DMS153 treated with DMSO at 0.1 percent for 48 hours (cell line): ENCODE measurements around the gene RAI1.
"Not testable (repeated sequence)": the region's sequence is repeated elsewhere in the genome, so short reads cannot be mapped to it uniquely, and the experiment has no call there.

Source experiments
- DNase-seq: peaks from one replicate; lab custom pipeline; 2025; ENCODE audit not compliant: unreplicated experiment; lab: John Stamatoyannopoulos, UW

Gene RAI1

GRCh38 chr17:17664064-17664452 is 17.2 kb upstream of the RAI1 start:
- DNase-seq: no peak

DNA sequence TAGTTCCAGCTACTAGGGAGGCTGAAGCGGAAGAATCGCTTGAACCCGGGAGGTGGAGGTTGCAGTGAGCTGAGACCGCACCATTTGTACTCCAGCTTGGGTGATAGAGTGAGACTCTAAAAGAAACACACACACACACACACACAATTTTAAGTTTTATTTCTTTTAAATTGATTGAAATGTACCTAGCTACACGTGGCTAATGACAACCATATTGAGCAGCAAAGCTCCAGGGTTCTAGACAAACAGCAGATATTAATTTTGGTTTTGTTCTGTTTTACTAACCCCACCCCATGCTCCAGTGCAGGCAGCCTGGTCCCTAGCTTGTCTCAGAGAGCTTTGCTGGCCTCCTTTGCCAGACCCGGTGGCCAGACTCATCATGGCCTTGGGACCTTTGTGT is 16.0 kb upstream of the RAI1 start:
- no peak for DNase-seq

DNA sequence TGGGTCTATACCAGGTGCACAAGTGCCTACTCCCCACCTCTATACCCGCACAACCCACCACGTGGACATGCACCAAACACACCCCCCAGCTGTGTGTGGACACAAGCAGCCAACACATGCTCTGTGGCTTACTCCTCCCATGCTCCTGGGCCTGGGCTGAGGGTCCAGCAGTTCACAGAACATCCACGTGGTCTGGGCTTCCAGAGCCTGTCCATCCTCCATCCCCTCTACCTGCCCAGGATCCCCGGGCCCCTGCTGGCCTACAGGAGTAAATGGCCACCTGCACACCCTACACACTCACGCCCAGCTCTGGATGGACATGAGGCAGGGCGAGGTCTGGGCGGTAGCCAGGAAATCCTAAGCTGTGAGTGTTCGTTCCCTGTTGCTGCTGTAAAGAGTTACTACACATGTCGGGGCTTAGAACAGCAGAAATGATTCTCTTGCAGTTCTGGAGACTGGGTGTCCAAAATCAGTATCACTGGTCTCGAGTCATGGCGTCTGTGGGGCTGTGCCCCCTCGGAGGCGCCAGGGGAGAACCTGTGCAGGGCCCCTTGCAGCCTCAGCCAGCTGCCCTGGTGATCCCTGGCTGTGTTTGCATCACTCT is 15.0 kb upstream of the RAI1 start:
- no peak for DNase-seq

- no peak for DNase-seq
Observed at GRCh38 chr17:17667231-17667630, 14.0 kb upstream of the RAI1 start.

DNA sequence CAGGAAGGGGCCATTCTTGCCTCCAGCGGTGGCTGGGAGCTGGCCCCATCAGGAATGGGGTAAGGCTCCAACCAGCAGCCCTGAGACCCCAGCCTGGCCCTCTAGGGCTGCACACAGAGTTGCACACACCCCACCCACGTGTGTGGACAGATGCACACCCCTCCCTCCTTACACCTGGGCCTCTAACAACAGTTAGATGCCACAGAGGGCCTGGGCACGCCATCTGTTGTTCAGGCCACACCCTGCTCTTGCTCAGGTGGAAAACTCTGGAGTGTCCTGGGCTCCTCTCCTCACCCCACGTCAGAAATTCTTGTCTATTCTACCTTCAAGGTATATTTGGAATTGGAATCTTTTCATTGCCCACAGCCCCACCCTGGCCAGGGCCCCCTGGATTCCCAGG is 13.3 kb upstream of the RAI1 start:
- no peak for DNase-seq

DNA sequence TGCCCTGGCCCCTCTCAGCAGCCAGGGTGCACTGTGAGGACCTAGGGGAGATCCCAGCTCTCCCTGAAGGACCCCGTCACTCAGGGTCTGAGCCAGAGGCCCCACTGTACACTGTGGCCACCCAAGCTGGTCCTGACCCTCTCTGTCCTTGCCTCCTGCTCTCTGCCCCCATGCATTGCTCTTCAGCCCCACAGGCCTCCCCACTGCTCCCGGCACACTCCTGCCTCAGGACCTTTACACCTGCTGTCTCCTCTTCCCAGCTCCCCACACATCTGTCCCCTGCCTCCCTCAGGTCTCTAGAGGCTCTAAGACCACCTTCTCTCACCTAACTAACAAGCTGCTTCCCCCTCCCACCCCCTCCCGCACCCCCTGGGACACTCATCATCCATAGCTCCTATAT is 12.9 kb upstream of the RAI1 start:
- DNase-seq: no peak

GRCh38 chr17:17668775-17669579 is 12.3 kb upstream of the RAI1 start:
- DNase-seq: no peak

- no peak for DNase-seq
Observed at GRCh38 chr17:17669580-17670235, 11.6 kb upstream of the RAI1 start.

DNA sequence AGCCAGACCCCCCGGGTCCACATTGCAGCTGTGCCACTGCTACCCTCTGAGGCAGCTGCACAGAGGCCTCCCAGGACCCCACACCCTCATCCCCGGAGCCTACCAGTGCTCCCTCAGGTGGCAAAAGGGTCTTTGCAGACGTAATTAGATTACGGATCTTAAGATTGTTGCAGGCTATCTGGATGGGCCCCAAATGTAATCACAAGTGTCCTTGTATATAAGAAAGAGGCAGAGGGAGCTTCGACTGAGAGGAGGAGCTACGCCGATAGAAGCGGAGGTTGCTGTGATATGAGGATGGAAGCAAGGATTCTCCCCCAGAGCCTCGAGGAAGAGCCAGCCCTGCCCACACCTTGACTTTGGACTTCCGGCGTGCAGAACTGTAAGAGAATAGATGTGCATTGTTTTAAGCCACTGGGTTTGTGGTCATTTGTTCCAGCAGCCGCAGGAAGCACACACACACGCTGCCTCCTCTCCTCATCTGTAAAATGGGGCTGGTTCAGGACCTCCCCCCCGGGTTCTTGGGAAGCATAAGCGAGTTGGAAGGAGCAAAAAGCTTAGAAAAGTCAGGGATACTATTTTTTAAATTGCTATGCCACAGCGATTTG is 10.5 kb upstream of the RAI1 start:
- no peak for DNase-seq

DNA sequence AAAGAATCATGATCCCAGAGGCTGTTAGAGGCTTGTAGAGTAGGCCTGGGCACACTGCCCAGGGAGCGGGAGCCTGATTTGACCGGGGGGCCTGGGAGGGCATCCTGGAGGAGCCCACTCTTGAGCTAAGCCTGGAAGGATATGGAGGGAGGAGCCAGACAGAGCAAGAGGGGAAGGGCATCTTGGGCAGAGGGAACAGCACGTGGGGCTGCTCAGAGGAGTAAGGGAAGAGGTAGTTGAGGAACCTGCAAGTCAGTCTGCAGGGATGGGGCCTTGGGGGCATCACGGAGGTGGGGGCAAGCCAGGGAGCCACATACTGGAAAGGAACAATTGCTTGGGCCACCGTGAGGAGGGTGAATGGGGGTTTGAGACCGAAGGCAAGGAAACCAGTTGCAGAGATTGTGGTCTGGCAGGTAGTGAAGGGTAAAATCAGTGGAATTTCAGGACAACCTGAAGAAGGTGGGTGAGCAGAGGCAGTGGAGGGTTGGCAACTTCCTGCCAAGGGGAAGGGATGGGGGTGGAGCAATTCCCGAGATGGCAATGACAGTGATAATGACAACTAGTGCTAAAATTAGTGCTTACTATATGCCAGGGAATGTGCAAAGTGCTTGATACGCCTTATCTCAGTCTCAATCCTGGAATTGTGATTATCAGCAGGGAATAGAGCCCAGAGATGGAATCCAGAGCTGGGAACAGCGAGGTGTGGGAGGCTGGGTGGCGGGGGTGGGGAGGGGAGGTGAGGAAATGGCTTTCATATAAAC is 9.7 kb upstream of the RAI1 start:
- DNase-seq: no peak

DNA sequence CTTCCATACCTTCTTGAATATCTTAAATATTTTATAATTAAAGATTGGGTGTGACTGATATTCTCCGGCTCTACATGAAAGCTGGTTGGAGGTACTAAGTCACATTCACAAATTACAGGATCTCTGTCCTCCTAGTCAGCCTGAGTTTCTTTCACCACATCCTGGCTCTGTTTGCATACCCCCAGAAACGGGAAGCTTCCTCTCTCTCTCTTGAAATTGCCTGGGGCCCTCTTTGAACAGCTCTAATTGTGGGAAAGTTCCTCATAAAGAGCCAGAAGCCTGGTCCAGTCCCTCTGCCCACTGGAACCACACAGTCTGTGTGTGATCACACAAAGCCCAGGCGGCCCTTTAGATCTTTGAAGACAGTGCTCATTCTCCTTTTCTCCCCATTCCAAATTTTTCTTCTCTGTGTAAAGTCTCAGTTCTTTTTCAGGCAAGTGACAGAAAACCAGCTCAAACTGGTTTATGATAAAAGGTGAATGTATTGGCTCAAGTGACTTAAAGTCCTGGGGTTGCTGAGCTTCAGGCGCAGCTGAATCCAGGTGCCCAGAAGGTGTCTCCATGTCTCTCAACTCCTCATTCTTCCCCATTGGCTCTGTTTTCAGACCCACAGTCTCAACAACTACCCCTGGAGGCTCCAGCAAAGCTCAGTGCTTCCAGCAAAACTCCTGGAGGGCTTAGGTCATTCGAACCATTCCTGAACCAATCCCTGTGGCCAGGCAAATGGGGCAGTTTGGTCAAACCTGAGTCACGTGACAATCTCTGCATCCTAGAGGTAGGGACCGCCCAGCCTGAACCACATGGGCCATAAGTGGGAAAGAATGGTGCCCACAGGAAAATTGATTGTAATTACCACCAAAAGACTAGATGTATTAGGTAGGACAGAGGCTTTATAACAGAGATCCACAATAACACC is 8.5 kb upstream of the RAI1 start:
- DNase-seq: no peak

DNA sequence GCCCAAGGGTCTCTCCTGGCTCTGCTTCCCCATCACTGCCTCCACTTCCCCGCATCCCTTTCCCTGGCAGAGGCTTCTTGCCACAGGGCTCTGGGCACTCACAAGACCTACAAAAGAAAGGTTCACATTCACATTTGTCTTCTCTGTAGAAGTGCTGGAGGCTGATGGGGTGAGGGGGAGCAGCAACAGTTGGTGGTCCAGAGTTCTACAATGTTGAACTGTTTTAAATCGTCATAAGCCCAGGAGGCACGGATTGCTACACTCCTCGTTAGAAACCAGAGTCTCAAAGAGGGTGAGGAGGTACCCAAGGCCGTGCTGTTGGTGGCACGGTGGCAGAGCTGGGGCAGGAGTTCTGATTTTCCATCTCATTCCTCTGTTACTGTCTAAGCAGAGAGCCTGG is 5.8 kb upstream of the RAI1 start:
- DNase-seq: no peak

- DNase-seq: no peak
Observed at GRCh38 chr17:17675925-17676534, 5.2 kb upstream of the RAI1 start.

GRCh38 chr17:17676752-17677151 is 4.5 kb upstream of the RAI1 start:
- no peak for DNase-seq

DNA sequence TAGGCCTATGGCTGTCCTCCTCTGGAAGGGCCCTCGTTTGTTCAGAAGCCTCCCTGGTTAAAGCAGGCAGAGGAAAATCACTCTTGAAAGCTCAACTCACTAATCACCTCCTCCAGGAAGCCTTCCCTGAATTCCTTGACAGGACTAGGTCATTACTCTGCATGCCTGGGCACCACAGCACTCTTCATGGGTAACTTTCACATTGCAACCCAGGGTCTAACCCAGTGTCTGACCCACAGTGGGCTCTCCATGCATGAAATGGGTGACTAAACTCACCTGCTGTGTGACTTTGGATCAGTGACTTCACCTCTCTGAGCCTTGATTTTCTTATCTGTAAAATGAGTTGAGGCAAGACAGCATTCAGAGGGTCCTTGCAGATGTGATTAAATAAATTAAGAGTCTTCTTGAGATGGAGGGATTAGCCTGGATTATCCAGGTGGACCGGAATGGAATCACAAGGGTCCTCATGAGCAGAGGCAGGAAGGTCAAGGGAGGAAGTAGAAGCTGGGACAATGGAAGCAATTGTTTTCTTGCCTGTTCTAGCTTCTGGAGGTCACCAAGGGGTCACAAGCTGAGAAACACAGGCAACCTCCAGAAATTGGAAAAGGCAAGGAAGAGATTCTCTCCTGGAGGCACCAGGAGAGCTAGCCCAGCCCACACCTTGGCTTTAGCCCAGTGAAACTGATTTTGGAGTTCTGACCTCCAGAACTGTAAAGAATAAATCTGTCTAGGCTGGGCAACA is 3.8 kb upstream of the RAI1 start:
- no peak for DNase-seq

GRCh38 chr17:17678063-17678699 is 3.1 kb upstream of the RAI1 start:
- DNase-seq: not testable (repeated sequence)

GRCh38 chr17:17679243-17679642 is 2.0 kb upstream of the RAI1 start:
- DNase-seq: no peak

- no peak for DNase-seq
Observed at GRCh38 chr17:17679748-17680147, 1.5 kb upstream of the RAI1 start.
